ENCODE data around the gene HUWE1.

The HUWE1 gene

DNA sequence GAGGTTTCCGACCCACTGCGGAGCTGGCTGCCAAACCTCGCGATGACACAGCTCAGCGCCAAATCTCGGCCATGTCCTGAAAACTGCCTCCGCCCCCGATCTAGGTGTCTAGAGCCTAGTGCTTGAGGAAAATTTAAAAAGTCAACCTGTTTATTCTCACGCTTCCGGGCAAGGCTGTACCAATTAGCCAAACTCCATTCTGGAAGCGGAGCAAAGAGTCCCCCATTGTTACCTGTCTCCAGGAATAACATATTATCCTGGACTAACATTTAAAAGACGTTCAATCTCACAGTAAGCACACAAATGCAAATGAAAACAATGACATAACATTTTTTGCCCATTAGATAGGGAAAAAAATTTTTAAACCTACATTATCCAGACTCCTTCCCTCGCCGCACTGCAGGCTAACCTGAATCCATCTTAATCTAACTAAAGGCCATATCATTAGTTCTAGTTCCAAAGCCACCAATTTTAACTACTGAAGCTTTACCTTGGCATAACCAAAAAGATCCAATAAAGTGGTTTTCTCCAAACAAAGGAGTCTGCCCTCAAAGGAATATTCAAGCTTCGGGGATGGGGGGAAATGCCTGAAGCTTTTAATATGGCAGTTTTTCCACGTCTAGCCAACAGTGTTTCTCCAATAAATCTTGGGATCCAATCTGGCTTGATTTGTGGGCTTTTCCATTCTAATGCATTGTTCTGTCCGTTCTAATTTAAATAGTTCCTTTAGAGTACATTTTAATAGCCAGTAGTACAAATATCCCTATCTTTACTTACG is 1.9 kb downstream of the HUWE1 start:
- no peak for DNase-seq

- peak; percentile 87 for DNase-seq
Observed at GRCh38 chrX:53683556-53684414, 2.7 kb downstream of the HUWE1 start.

DNA sequence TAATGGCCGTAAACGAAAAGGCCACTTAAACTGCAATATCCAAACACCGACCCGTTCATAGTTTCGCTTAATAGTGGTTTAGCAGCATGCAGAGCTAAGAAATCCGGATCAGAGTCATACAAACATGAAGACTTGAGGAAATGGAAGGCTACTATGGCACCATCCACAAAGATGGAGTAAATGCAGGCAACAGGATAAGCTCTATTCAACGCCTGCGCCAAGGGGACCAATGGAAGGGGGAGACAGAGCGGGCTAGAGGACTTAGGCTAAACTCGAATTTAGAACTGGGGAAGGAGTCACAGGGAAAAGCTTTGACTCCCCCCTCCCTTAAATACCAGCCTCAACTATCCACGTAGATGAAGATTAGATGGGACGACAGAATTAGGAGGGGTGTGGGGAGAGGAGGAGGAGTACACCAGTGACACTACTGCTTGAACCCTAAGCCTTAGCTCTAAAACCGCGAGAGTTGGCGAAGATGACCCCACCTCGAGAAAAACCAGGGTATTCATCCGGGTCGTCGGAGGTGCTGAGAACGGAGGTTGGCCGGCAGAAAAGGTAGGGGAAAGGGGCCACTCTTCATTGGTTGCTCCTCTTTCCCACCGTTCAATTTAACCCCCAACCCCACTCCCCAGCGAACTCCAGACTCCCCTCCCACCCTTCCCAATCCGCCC is 3.5 kb downstream of the HUWE1 start:
- no peak for DNase-seq

- DNase-seq = no peak
Observed at GRCh38 chrX:53681661-53682060, 4.9 kb downstream of the HUWE1 start.

GRCh38 chrX:53678667-53679066 is 7.9 kb downstream of the HUWE1 start:
- DNase-seq = no peak

GRCh38 chrX:53677286-53677685 is 9.2 kb downstream of the HUWE1 start:
- DNase-seq = no peak

- DNase-seq = no peak
Observed at GRCh38 chrX:53674581-53674980, 11.9 kb downstream of the HUWE1 start.

DNA sequence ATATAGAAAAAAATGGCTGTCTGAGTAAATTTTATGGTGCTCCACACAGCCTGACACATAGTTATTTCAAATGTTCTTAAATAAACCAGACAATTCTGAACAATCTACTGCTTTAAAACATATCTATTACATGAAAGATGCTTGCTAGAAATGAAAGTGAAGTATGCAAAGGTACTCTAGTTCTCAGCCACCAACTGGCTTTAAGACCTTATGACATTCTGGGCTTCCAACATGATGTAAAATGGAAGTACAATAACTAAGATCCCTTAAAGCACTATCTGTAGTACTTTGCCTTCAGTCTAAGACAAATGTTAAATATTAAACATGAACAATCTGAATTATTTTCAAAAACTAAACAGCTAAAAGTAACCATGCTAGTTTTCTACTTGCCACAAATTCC is 17.3 kb downstream of the HUWE1 start:
- DNase-seq = no peak

- no peak for DNase-seq
Observed at GRCh38 chrX:53666171-53666570, 20.3 kb downstream of the HUWE1 start.

DNA sequence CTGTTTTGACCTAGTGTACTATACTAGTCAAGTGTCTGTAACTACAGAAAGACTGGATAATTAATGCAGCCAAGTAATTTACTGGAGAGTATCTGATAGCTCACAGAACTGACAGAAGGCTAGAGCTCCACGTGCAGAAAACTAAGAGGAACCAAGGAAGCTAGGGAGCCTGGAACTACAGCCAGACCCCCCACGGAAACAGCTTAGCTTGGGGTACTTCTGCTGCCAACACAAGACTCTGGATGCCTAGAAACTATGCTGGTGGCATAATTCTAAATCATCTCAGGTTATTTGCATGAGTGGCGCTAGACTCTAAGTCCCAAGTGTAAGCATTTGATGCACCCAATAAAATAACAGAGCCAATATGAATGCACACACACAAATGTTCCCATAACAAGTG is 26.5 kb downstream of the HUWE1 start:
- no peak for DNase-seq

GRCh38 chrX:53659039-53659438 is 27.5 kb downstream of the HUWE1 start:
- DNase-seq = no peak

GRCh38 chrX:53656845-53657244 is 29.7 kb downstream of the HUWE1 start:
- no peak for DNase-seq

GRCh38 chrX:53654376-53654775 is 32.1 kb downstream of the HUWE1 start:
- no peak for DNase-seq

- DNase-seq = no peak
Observed at GRCh38 chrX:53644751-53645150, 41.8 kb downstream of the HUWE1 start.

DNA sequence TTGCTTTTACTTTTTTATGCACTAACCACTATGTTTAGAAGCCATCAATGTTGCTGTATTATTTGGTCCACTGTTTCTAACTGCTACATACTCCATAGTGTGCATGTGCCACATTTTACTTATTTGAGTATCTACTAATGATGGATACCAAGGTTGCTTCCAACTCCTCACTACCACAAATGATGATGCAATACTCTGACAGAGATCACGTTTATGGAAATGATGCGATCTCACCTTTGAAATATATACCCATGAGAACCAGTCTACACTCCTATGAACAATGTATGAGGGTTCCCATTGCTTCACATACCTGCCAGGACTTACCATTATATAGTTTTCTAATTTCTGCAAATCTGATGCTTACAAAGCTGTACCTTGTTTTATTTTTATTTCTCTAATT is 44.2 kb downstream of the HUWE1 start:
- DNase-seq = no peak

- no peak for DNase-seq
Observed at GRCh38 chrX:53639257-53639656, 47.3 kb downstream of the HUWE1 start.

- DNase-seq = no peak
Observed at GRCh38 chrX:53637479-53637878, 49.0 kb downstream of the HUWE1 start.

GRCh38 chrX:53631156-53631555 is 55.4 kb downstream of the HUWE1 start:
- DNase-seq = no peak

DNA sequence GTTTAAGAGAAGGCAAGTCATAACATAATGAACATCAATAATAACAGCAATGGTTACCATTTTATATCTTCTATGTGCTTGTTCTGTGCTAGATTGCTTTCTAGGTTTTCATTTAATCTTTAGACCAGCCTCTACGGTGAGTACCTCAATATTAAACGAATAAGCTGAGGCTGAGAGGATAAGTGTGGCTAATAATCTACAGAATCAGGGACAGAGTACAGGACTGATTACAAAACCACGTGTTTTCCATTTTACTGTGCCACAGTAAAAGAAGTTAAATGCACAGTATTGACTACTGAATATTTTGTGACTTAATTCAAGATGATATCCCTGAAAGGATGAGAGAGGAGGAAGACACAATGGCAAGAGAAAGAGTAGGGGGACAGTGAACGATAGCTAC is 56.3 kb downstream of the HUWE1 start:
- DNase-seq = no peak

DNA sequence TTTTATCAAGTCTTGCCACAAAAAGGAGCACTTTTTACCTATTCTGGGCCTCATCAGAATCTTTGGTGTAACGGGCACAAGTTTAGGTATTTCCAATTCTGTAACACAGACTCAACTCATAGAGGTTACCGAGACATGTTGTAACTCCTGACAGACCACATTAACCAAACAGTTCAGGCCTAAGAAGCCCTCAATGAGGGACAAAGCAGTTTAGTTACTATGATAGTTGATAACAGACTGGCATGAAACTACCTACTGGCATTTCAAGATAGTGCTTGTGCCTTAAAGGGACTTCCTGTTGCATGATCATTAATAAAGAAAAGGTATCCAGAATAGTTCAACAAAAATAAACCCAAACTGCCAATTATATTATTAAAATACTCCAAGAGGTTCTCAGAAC is 64.1 kb downstream of the HUWE1 start:
- DNase-seq = no peak

DNA sequence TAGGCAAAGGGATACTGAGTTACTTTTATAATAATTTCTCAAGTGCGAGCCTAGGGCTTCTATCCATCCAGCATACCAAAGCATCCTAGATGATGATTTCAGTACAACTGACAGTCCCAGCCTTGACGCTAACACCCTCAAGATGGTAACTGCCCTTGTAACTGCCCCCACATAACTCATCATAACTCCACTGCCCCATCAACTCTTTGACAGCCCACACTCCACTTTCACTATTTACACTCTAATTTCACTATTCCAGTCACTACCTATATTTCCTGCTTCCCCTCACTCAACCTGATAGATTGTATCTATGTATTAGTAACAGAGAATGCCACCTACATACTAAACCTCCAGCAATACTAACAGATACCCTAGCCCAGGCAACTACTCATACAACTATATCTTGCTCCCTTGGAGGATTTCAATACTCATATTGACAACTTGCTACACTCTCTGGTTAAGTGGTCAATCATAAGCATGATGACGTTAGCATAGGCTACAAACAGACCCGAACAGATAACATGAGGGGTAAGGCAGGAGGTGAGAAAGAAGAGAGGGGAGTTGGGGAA is 65.0 kb downstream of the HUWE1 start:
- no peak for DNase-seq

DNA sequence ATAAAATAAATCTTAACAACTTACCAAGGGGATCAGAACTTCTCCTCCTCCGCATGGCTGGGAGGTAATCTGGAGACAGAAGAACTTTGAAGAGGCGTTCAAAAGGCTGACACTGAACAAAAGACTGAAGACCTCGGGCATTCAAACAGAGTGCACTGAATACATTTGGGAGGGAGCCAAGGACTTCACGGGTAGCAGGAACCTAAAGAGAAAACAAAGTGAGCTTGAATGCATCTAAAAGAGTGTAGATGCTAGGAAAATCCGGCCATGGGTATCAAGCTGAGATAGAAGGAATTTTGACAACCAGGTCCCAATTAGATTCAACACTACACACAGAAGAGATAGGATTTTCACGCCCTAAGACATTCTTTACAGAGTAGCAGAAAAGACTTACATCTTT is 69.6 kb downstream of the HUWE1 start:
- DNase-seq = no peak

- no peak for DNase-seq
Observed at GRCh38 chrX:53606456-53606855, 80.1 kb downstream of the HUWE1 start.
